ENCODE measurements around the gene PHACTR3. TPM values are rescaled to one million over a fixed set of nuclear protein-coding genes. Genes with fewer than 3 reads are reported as not detected.

Gene PHACTR3
- total RNA-seq, 1 experiment from 2014 or later: 0.11 TPM

GRCh38 chr20:59627298-59627697, 23.0 kb downstream of the PHACTR3 start:
- no peaks in the 10 kb centered on the region for H3K36me3 Mint-ChIP-seq (ENCODE audit: insufficient read depth, unreplicated experiment)
- Histone ChIP-seq H3K36me3 (ENCODE audit: control insufficient read depth, insufficient read depth, low read length) (no peaks in the 10 kb centered on the region), H3K27me3 (replicated peaks; ENCODE audit: control insufficient read depth, insufficient read depth, low read length) (peaks cover 1% of the 10 kb centered on the region; the same call in 1 of the 2 replicates), H3K4me1 (no peaks in the 10 kb centered on the region), H3K9me3 (0 out of 2 replicates have a peak, but pooled peaks cover 3% of the 10 kb centered on the region), H3K4me3 (ENCODE audit: low read depth, low read length) (no peak overlapping the region)
- H3K4me1 Mint-ChIP-seq (ENCODE audit: low read depth, unreplicated experiment): no peaks in the 10 kb centered on the region
- H3K4me3 Mint-ChIP-seq (ENCODE audit: unreplicated experiment): no peak overlapping the region
- peaks cover 41% of the 10 kb centered on the region for H3K27me3 Mint-ChIP-seq (ENCODE audit: insufficient read depth, unreplicated experiment)
- no TSS peak for BruUV-seq (replicated peaks)
- no peak for DNase-seq
- ChIA-PET CTCF (no interaction called here), POLR2A (no interaction called here)
- no peak overlapping the region for H3K27ac Mint-ChIP-seq (ENCODE audit: unreplicated experiment)
- TF ChIP-seq CTCF (IDR thresholded peaks at IDR 0.05; ENCODE audit: insufficient read depth in 1 of 2, low read depth in 1 of 2, low read length in 1 of 2, severe bottlenecking in 1 of 2, unreplicated experiment in 1 of 2): no peak
- intact Hi-C loops (cut with micrococcal nuclease; ENCODE audit: unreplicated experiment): no loop called here
- H3K9me3 Mint-ChIP-seq (ENCODE audit: unreplicated experiment): no peaks in the 10 kb centered on the region

GRCh38 chr20:59628171-59628570, 23.8 kb downstream of the PHACTR3 start:
- H3K27ac Mint-ChIP-seq (ENCODE audit: unreplicated experiment): no peak overlapping the region
- CTCF ChIA-PET: no interaction called here

GRCh38 chr20:59629141-59630045, 25.1 kb downstream of the PHACTR3 start:
- Mint-ChIP-seq H3K4me3 (ENCODE audit: unreplicated experiment) (no peak overlapping the region), H3K36me3 (ENCODE audit: insufficient read depth, unreplicated experiment) (no peaks in the 10 kb centered on the region), H3K27me3 (ENCODE audit: insufficient read depth, unreplicated experiment) (peaks cover 45% of the 10 kb centered on the region), H3K4me1 (ENCODE audit: low read depth, unreplicated experiment) (no peaks in the 10 kb centered on the region), H3K9me3 (ENCODE audit: unreplicated experiment) (no peaks in the 10 kb centered on the region), H3K27ac (ENCODE audit: unreplicated experiment) (no peak overlapping the region)
- DNase-seq: peak in 1 of 2 experiments; percentile 42
- H3K9me3 ChIP-seq: 0 out of 2 replicates have a peak, but pooled peaks cover 3% of the 10 kb centered on the region
- H3K27me3 ChIP-seq (replicated peaks; ENCODE audit: control insufficient read depth, insufficient read depth, low read length): peaks cover 1% of the 10 kb centered on the region; the same call in 1 of the 2 replicates
- H3K36me3 ChIP-seq (ENCODE audit: control insufficient read depth, insufficient read depth, low read length): no peaks in the 10 kb centered on the region
- H3K4me3 ChIP-seq (ENCODE audit: low read depth, low read length): no peak overlapping the region
- intact Hi-C loops (cut with micrococcal nuclease; ENCODE audit: unreplicated experiment): no loop called here
- ChIA-PET POLR2A (no interaction called here), CTCF (no interaction called here)
- H3K4me1 ChIP-seq: no peaks in the 10 kb centered on the region
- TF ChIP-seq CTCF (IDR thresholded peaks at IDR 0.05; ENCODE audit: insufficient read depth in 1 of 2, low read depth in 1 of 2, low read length in 1 of 2, severe bottlenecking in 1 of 2, unreplicated experiment in 1 of 2): no peak
- no TSS peak for BruUV-seq (replicated peaks)

More at GRCh38 chr20:59628171-59628570, 23.8 kb downstream of the PHACTR3 start:
- POLR2A ChIA-PET: no interaction called here
- no peaks in the 10 kb centered on the region for H3K4me1 ChIP-seq
- H3K4me1 Mint-ChIP-seq (ENCODE audit: low read depth, unreplicated experiment): no peaks in the 10 kb centered on the region
- no peaks in the 10 kb centered on the region for H3K36me3 Mint-ChIP-seq (ENCODE audit: insufficient read depth, unreplicated experiment)
- no peak for DNase-seq
- no TSS peak for BruUV-seq (replicated peaks)
- no peaks in the 10 kb centered on the region for H3K36me3 ChIP-seq (ENCODE audit: control insufficient read depth, insufficient read depth, low read length)
- H3K4me3 Mint-ChIP-seq (ENCODE audit: unreplicated experiment): no peak overlapping the region
- no peak overlapping the region for H3K4me3 ChIP-seq (ENCODE audit: low read depth, low read length)
- TF ChIP-seq CTCF (IDR thresholded peaks at IDR 0.05; ENCODE audit: insufficient read depth in 1 of 2, low read depth in 1 of 2, low read length in 1 of 2, severe bottlenecking in 1 of 2, unreplicated experiment in 1 of 2): no peak
- 0 out of 2 replicates have a peak, but pooled peaks cover 3% of the 10 kb centered on the region for H3K9me3 ChIP-seq
- H3K27me3 Mint-ChIP-seq (ENCODE audit: insufficient read depth, unreplicated experiment): peaks cover 46% of the 10 kb centered on the region
- no peaks in the 10 kb centered on the region for H3K9me3 Mint-ChIP-seq (ENCODE audit: unreplicated experiment)
- H3K27me3 ChIP-seq (replicated peaks; ENCODE audit: control insufficient read depth, insufficient read depth, low read length): peaks cover 1% of the 10 kb centered on the region; the same call in 1 of the 2 replicates
- intact Hi-C loops (cut with micrococcal nuclease; ENCODE audit: unreplicated experiment): no loop called here
